BJ (cell line): Measurements from ENCODE around the gene ACOXL. TPM values are rescaled to one million over a fixed set of nuclear protein-coding genes. Genes with fewer than 3 reads are reported as not detected.

ENCODE experiments used
- CTCF ChIA-PET: fragments of 350-600 bp; formaldehyde crosslinking; extraction: SDS; loops from one replicate; lab custom pipeline; 2021; ENCODE audit warnings: antibody characterized with exemption, inconsistent platforms; lab: Yijun Ruan, JAX
- POLR2A ChIA-PET: fragments of 300-600 bp; sonication (Branson Sonifier 250); formaldehyde crosslinking; extraction: SDS; loops from one replicate; lab custom pipeline; 2021; ENCODE audit warnings: antibody characterized with exemption; lab: Charles Lee
- DNase-seq: peaks from one replicate; pipeline ENCODE4 v3.0.0-alpha.2; 2011; ENCODE audit warnings: low read depth
- H3K27me3 ChIP-seq: 2 replicates; pipeline ENCODE4 v1.6.0; 2011; ENCODE audit warnings: low read length; ENCODE audit not compliant: control insufficient read depth, insufficient read depth
- H3K36me3 ChIP-seq: 2 replicates; pipeline ENCODE4 v1.5.1; 2011; ENCODE audit warnings: low read length; ENCODE audit not compliant: control insufficient read depth, insufficient read depth
- H3K4me3 ChIP-seq: 2 replicates; pipeline ENCODE4 v1.5.1; 2011; ENCODE audit warnings: low read depth, mild to moderate bottlenecking, control low read depth, low read length
- CTCF ChIP-seq: IDR thresholded peaks from 2 replicates; pipeline ENCODE4 v1.5.1; 2011; ENCODE audit warnings: low read depth, mild to moderate bottlenecking, control low read depth, inconsistent platforms, low read length, moderate library complexity; ENCODE audit not compliant: insufficient read depth
- polyA plus RNA-seq: library from polyadenylated mRNA; depleted of rRNA; stranded (reverse); fragments of >200 nt; gene quantifications from 2 replicates; pipeline ENCODE4 v1.2.3, GENCODE V29; 2011

The ACOXL gene
- polyA plus RNA-seq, 1 experiment = not detected

GRCh38 chr2:111050701-111051376, 318.5 kb downstream of the ACOXL start:
- no peak for TF ChIP-seq CTCF
- no peak overlapping the region for H3K4me3 ChIP-seq
- CTCF ChIA-PET = no interaction called here
- POLR2A ChIA-PET = no interaction called here
- DNase-seq = no peak
- no peaks in the 10 kb centered on the region for H3K36me3 ChIP-seq
- H3K27me3 ChIP-seq = peaks cover 14% of the 10 kb centered on the region

- no peak overlapping the region for H3K4me3 ChIP-seq
- H3K27me3 ChIP-seq = peaks cover 16% of the 10 kb centered on the region
- TF ChIP-seq CTCF = no peak
- ChIA-PET CTCF (no interaction called here), POLR2A (no interaction called here)
- no peaks in the 10 kb centered on the region for H3K36me3 ChIP-seq
- DNase-seq = no peak
Measured at GRCh38 chr2:111052621-111053020, 320.2 kb downstream of the ACOXL start.

GRCh38 chr2:111053266-111053665, 320.9 kb downstream of the ACOXL start:
- H3K27me3 ChIP-seq = peaks cover 16% of the 10 kb centered on the region
- CTCF ChIA-PET = no interaction called here
- no peaks in the 10 kb centered on the region for H3K36me3 ChIP-seq
- no peak for TF ChIP-seq CTCF
- no peak for DNase-seq
- POLR2A ChIA-PET = no interaction called here
- H3K4me3 ChIP-seq = no peak overlapping the region

GRCh38 chr2:111053825-111054515, 321.6 kb downstream of the ACOXL start:
- H3K36me3 ChIP-seq = no peaks in the 10 kb centered on the region
- H3K27me3 ChIP-seq = peaks cover 17% of the 10 kb centered on the region
- CTCF ChIA-PET = no interaction called here
- no peak for TF ChIP-seq CTCF
- POLR2A ChIA-PET = no interaction called here
- no peak overlapping the region for H3K4me3 ChIP-seq
- no peak for DNase-seq

- no peaks in the 10 kb centered on the region for H3K36me3 ChIP-seq
- H3K27me3 ChIP-seq = peaks cover 16% of the 10 kb centered on the region
- no peak for DNase-seq
- no peak overlapping the region for H3K4me3 ChIP-seq
- TF ChIP-seq CTCF = no peak
- ChIA-PET CTCF (no interaction called here), POLR2A (no interaction called here)
Measured at GRCh38 chr2:111054791-111055691, 322.7 kb downstream of the ACOXL start.
